GM18867 (cell line): ENCODE results near the gene KCNK4.
A peak's percentile ranks its signal among the peaks of the same experiment; 100 is the strongest.

Source experiments
- ATAC-seq: cut with Tn5 transposase; IDR thresholded peaks from one replicate; pipeline ENCODE4 v1.9.1; 2021; ENCODE audit warnings: mild to moderate bottlenecking, moderate library complexity; ENCODE audit not compliant: unreplicated experiment

The KCNK4 gene

DNA sequence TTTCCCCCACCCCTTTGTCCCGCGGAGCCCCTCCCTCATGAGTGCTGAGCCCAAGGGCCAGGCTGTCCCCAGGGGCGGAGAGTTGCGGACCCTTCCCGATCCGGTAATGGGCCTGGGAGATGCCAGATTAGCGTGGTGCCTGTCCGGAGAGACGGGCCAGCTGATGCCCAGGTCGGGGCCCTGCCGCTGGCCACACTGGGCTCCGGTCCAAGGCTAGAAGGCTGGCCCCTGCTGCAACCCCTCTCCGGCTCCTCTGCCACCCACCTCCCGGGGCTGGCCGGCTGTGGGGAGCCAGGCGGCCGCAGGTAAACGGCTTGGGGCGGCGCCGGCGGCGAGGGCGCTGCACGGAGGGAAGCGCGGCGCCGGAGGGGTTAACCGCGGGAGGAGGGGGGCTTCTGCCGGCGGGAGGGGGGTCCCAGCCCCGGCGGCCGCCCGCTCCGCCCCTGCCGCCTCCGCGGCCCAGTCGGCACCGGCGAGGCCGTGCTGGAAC is at the start of gene KCNK4:
KCNK4 (plus strand) TSS at position 41 of the 490 bp plus-strand sequence. CDS start 1,717 bp downstream, outside the sequence.
- ATAC-seq: no peak

GRCh38 chr11:64241491-64242374 is 49.4 kb upstream of the KCNK4 start:
- ATAC-seq: peak; percentile 61

DNA sequence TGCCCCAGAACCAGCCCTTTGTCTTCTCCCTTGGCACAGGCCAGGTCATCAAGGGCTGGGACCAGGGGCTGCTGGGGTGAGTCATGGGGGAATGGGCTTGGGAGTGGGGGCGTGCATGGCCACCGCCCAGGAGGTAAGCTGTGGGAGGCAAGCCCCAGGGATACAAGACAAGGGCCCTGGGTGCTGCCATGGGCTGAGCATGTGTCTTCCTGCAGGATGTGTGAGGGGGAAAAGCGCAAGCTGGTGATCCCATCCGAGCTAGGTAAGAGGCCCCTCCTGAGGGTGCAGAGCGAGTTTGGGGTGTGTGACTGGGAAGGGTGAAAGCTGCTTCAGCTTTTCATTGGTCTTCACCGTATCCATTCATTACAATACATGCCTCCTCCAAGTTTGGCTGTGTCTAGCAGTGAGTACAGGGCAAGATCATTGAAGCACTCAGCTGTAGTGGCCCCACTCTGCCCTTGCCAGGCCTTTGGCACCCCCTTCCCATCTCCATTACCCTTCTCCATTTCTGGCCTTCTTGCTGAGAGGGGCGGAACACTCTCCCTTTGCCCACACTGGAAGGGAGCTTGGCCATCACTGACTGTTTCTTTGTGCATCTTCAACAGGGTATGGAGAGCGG is 47.8 kb upstream of the KCNK4 start:
- no peak for ATAC-seq

- no peak for ATAC-seq
Measured at GRCh38 chr11:64244107-64244506, 47.0 kb upstream of the KCNK4 start.

- no peak for ATAC-seq
Measured at GRCh38 chr11:64244966-64245365, 46.1 kb upstream of the KCNK4 start.

DNA sequence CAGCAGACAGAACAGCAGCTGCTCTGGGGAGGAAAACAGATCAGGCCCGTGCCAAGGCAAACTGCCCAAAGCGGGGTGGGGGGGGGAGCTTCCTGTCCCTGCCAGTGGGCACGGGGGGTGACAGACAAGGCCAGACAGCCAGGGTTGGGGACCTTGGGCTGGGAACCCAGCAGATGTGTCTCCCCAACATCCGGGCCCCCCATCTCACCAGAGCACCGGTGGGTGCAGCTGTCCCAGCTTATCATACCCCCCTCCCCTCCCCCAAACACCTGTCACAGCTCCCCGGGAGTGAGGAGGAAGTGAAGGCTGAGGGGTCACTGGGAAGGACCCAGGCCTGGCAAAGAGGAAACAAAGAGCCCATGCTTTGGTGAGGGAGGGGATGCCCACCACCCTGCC is 45.7 kb upstream of the KCNK4 start:
- ATAC-seq: no peak

DNA sequence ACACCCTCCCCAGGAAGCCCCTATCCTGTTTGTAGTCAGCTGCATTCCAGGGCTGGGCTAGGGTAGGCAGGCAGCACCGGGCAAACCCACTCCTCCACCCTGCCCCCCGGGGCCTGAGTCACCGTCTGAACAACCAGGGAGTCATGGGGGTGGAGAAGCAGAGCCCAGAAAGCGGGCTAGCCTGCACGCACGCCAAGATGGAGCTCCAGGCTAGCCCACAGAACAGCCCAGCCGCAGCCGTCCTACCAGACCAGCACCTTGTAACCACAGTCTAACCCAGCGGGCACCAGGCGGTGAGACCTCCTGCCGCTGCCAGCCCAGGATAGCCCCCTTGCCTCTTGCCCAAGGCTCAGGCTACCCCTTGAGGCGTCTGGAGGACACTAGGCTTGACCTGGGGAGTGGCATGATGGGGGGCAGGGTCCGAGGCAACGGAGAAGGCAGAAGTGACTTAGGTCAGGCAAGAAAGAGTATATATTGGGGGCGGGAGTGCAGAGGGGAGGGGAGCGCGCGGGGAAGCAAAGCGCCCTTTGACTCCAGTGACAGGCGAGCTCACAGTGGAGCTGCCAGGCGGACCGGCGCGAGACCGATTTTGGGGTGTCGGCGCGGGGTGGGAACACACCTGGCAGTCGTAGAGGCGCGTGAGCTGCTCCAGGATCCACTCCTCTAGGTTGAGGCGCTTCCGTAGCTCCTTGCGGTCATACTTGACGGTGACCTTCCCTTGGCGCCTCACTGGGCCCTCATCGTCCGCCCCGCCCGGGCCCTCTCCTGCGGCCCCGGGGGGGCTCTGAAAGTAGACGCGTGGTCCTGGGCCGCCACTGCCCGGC is 45.1 kb upstream of the KCNK4 start:
- no peak for ATAC-seq

- peak; percentile 11 for ATAC-seq
Measured at GRCh38 chr11:64246621-64246870, 44.6 kb upstream of the KCNK4 start.

DNA sequence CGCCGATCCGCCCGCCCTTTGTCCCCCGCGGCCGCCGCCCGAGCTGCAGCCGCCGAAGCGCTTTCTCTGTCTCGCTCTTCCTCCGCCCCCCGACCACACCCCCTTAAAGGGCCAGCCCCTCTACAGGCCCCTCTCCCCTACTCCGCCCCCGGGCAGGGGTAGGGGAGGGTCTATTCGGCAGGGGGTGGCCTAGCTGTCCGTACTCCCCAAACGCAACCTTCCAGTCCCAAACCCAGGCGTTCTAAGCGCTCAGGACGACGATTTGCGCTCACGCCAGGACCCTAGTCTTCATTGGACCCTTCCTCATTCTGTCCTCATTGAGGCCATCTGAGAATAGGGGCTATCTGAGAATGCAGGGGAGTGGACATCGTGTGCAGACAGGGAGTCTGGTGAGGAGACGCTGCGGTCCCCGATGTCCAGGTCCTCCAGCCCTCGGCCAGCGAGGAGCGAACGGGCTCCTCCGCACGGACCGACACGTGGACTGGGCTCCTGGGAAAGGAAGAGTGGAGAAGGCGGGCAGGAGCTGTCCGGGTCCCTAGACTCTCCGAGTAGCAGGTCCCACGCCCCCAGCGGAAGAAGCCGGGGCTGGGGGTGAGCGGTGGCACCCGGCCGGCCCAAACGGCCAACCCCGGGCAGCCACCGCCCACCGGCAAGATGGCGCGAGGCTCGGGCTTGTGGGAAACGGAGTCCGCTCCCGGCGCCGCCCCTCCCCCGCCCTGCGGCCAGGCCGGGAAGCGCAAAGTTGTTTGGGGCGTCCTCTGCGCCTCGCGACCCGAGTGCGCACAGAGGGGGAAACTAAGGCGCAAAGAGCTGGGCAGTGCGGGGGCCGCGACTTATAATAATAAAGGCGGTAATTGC is 44.0 kb upstream of the KCNK4 start, which contains the start of gene PPP1R14B:
PPP1R14B (minus strand) TSS at position 73 of the 858 bp plus-strand sequence. CDS start 270 bp downstream, outside the sequence.
- peak; percentile 38 for ATAC-seq

- ATAC-seq: no peak
Measured at GRCh38 chr11:64247729-64248531, 43.2 kb upstream of the KCNK4 start.

- ATAC-seq: no peak
Measured at GRCh38 chr11:64248578-64248977, 42.5 kb upstream of the KCNK4 start.

DNA sequence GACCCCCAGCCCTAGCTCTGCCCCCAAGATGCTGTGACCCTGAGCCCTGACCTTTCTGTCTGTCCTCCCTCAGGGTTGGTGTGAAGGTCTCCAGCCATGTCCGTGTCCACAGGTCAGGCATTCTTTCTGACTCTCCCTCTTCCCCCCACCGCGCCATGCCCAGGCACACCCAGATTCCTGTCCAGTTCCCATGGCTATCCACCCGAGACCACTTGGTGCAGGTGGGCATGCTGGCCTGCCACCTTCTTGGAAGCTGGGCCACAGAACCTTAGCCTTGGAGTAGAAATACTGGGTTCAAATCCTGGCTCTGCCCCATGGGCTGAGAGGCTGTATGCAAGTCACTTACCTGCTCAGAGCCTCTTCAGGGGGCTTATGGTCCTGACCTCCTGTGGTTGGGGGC is 42.1 kb upstream of the KCNK4 start:
- no peak for ATAC-seq

- no peak for ATAC-seq
Measured at GRCh38 chr11:64249563-64250414, 41.3 kb upstream of the KCNK4 start.

- ATAC-seq: no peak
Measured at GRCh38 chr11:64250415-64251015, 40.6 kb upstream of the KCNK4 start.

- peak; percentile 46 for ATAC-seq
Measured at GRCh38 chr11:64251016-64251752, 39.9 kb upstream of the KCNK4 start, which contains the start of gene PLCB3. Gene PLCB3, plus strand, starts transcription at chr11:64251530. Its CDS starts 120 bp downstream, at chr11:64251650.

- no peak for ATAC-seq
Measured at GRCh38 chr11:64251753-64252002, 39.4 kb upstream of the KCNK4 start.

GRCh38 chr11:64252003-64252872 is 38.9 kb upstream of the KCNK4 start:
- ATAC-seq: no peak
